Measurements from ENCODE around the gene FOLR3.
"Not testable (repeated sequence)": the region's sequence is repeated elsewhere in the genome, so short reads cannot be mapped to it uniquely, and the experiment has no call there.

The FOLR3 gene

DNA sequence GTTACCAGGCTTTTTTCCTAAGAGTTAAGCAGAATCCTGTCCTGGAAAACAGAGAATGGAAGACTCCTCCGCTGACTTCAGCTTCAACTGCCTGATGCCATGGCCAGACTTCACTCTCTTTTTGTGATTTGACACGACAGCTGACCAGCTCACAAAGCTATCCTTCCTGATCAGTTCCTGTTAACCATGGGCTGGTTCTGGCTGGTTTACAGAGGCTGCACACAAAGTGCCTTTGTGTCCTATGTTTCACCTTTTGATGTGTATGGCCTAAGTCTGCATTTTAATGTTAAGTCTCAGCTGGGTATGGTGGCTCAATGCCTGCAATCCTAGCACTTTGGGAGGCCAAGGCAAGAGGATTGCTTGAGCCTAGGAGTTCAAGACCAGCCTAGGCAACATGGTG is 11.1 kb downstream of the FOLR3 start:
- TF ChIP-seq, protein P1, sequence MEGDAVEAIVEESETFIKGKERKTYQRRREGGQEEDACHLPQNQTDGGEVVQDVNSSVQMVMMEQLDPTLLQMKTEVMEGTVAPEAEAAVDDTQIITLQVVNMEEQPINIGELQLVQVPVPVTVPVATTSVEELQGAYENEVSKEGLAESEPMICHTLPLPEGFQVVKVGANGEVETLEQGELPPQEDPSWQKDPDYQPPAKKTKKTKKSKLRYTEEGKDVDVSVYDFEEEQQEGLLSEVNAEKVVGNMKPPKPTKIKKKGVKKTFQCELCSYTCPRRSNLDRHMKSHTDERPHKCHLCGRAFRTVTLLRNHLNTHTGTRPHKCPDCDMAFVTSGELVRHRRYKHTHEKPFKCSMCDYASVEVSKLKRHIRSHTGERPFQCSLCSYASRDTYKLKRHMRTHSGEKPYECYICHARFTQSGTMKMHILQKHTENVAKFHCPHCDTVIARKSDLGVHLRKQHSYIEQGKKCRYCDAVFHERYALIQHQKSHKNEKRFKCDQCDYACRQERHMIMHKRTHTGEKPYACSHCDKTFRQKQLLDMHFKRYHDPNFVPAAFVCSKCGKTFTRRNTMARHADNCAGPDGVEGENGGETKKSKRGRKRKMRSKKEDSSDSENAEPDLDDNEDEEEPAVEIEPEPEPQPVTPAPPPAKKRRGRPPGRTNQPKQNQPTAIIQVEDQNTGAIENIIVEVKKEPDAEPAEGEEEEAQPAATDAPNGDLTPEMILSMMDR (conservative IDR thresholded peaks at IDR 0.05; ENCODE audit: low read depth, low read length) = no peak
- no peak for DNase-seq (ENCODE audit: low read depth)
- no peak overlapping the region for H3K4me3 ChIP-seq (ENCODE audit: low read length)

DNA sequence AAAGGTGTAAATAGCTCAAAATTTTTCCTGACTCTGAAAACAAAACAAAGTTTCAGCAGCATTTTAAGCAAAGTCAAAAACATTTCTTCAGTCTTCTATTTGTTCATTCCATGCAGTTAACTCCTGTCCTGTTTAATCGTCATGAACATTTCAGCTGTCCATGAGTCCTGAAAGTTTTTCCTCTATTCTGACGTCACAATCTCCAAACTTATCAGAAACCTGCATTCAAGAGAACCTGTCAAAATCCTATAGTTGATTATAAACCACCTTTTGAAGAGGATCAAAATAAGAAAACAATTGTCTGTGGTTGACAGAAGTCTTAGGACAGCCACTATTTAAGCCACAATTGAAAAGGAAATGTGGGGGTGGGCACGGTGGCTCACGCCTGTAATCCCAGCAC is 15.4 kb downstream of the FOLR3 start:
- no peak overlapping the region for H3K4me3 ChIP-seq (ENCODE audit: low read length)
- TF ChIP-seq, protein P1 (conservative IDR thresholded peaks at IDR 0.05; ENCODE audit: low read depth, low read length) = no peak
- no peak for DNase-seq (ENCODE audit: low read depth)

- H3K4me3 ChIP-seq (ENCODE audit: low read length); DNase-seq (ENCODE audit: low read depth): not testable (repeated sequence)
Observed at GRCh38 chr11:72153874-72154273, 18.3 kb downstream of the FOLR3 start.

GRCh38 chr11:72154816-72155215 is 19.3 kb downstream of the FOLR3 start:
- DNase-seq (ENCODE audit: low read depth) = no peak
- TF ChIP-seq, protein P1 (conservative IDR thresholded peaks at IDR 0.05; ENCODE audit: low read depth, low read length) = no peak
- no peak overlapping the region for H3K4me3 ChIP-seq (ENCODE audit: low read length)

DNA sequence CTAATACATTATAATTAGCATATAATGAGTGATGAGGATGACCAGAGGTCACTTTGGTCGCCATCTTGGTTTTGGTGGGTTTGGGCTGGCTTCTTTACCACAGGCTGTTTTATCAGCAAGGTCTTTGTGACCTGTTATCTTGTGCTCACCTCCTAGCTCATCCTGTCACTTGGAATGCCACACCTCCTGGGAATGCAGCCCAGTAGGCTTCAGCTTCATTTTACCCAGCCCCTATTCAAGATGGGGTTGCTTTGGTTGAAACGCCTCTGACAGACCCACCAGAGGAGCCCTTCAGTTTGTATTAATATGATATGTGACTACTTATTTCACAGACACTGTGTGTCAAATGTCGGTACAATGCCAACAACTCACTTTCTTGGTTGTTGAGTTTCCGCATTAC is 20.2 kb downstream of the FOLR3 start:
- no peak overlapping the region for H3K4me3 ChIP-seq (ENCODE audit: low read length)
- TF ChIP-seq, protein P1 (conservative IDR thresholded peaks at IDR 0.05; ENCODE audit: low read depth, low read length) = no peak
- no peak for DNase-seq (ENCODE audit: low read depth)

- TF ChIP-seq, protein P1 (conservative IDR thresholded peaks at IDR 0.05; ENCODE audit: low read depth, low read length) = no peak
- no peak overlapping the region for H3K4me3 ChIP-seq (ENCODE audit: low read length)
- DNase-seq (ENCODE audit: low read depth) = no peak
Observed at GRCh38 chr11:72157131-72157530, 21.6 kb downstream of the FOLR3 start.

- H3K4me3 ChIP-seq (ENCODE audit: low read length) = no peak overlapping the region
- TF ChIP-seq, protein P1 (conservative IDR thresholded peaks at IDR 0.05; ENCODE audit: low read depth, low read length) = no peak
- no peak for DNase-seq (ENCODE audit: low read depth)
Observed at GRCh38 chr11:72160319-72160718, 24.8 kb downstream of the FOLR3 start.

Data from retinal pigment epithelial cell (primary cell).